Activated CD4-positive, alpha-beta T cell treated with anti-CD3 and anti-CD28 coated beads for 36 hours (primary cell): Measurements from ENCODE around the gene KDR. TPM values are rescaled to one million over a fixed set of nuclear protein-coding genes. Genes with fewer than 3 reads are reported as not detected.

Experiments used
- ATAC-seq: fragments of 200-7000 bp; cut with Tn5 transposase; one replicate; pipeline ENCODE4 v1.10.0; 2021; ENCODE audit warnings: mild to moderate bottlenecking, moderate library complexity
- CTCF ChIA-PET: fragments of 350-600 bp; sonication (Branson Sonifier 250); formaldehyde crosslinking; loops from one replicate; lab custom pipeline; 2021; ENCODE audit warnings: antibody characterized with exemption; lab: Charles Lee
- POLR2A ChIA-PET: fragments of 350-600 bp; sonication (Branson Sonifier 250); formaldehyde crosslinking; loops from one replicate; lab custom pipeline; 2021; ENCODE audit warnings: antibody characterized with exemption, inconsistent platforms; lab: Charles Lee
- DNase-seq: peaks from one replicate; pipeline ENCODE4 v3.0.0-alpha.2; 2020
- H3K27ac Mint-ChIP-seq: one replicate; pipeline ENCODE4 v1.8.0; 2021; ENCODE audit warnings: mixed read lengths
- H3K27me3 Mint-ChIP-seq: one replicate; pipeline ENCODE4 v1.8.0; 2021; ENCODE audit warnings: mixed read lengths
- H3K36me3 Mint-ChIP-seq: one replicate; pipeline ENCODE4 v1.8.0; 2021; ENCODE audit warnings: low read depth, mixed read lengths
- H3K4me1 Mint-ChIP-seq: one replicate; pipeline ENCODE4 v1.8.0; 2021; ENCODE audit warnings: mixed read lengths
- H3K4me3 Mint-ChIP-seq: one replicate; pipeline ENCODE4 v1.8.0; 2021; ENCODE audit warnings: mild to moderate bottlenecking, moderate library complexity, mixed read lengths
- H3K9me3 Mint-ChIP-seq: one replicate; pipeline ENCODE4 v1.8.0; 2021; ENCODE audit warnings: low read depth, mixed read lengths
- intact Hi-C, 2 experiments: fragments of 100-400 bp; cut with DNase I in 1 of 2; cut with micrococcal nuclease in 1 of 2; formaldehyde crosslinking; loops; one replicate each; pipeline versions ENCODE4 v1.14.2 to v1.15.1; 2022 to 2024; cut with DNase I, micrococcal nuclease
- total RNA-seq, 2 experiments: library from RNA; stranded (reverse); gene quantifications; one replicate each; pipeline ENCODE4 v1.2.3, GENCODE V29; 2021

Gene KDR
- not detected for total RNA-seq

GRCh38 chr4:55125087-55125721 is at the start of gene KDR:
Gene KDR, minus strand, starts transcription at chr4:55125595. Its CDS starts 302 bp downstream, at chr4:55125293.
- intact Hi-C loops: no loop called here
- POLR2A ChIA-PET: no interaction called here
- H3K9me3 Mint-ChIP-seq: no peaks in the 10 kb centered on the region
- CTCF ChIA-PET: no interaction called here
- ATAC-seq: no peak
- H3K27ac Mint-ChIP-seq: no peak within 1 kb of the TSS
- no peaks in the 10 kb centered on the region for H3K36me3 Mint-ChIP-seq
- peaks cover 5% of the 10 kb centered on the region for H3K4me1 Mint-ChIP-seq
- no peak for DNase-seq
- no peak within 1 kb of the TSS for H3K4me3 Mint-ChIP-seq
- H3K27me3 Mint-ChIP-seq: peaks cover 44% of the 10 kb centered on the region

- intact Hi-C loops: no loop called here
- Mint-ChIP-seq H3K27ac (no peak overlapping the region), H3K27me3 (peaks cover 15% of the 10 kb centered on the region), H3K36me3 (no peaks in the 10 kb centered on the region), H3K4me3 (no peak overlapping the region), H3K4me1 (no peaks in the 10 kb centered on the region), H3K9me3 (no peaks in the 10 kb centered on the region)
- POLR2A ChIA-PET: no interaction called here
- DNase-seq: no peak
- ATAC-seq: no peak
- CTCF ChIA-PET: no interaction called here
Measured at GRCh38 chr4:55173580-55173979, 48.2 kb upstream of the KDR start.

GRCh38 chr4:55172694-55173287 is 47.4 kb upstream of the KDR start:
- H3K4me1 Mint-ChIP-seq: no peaks in the 10 kb centered on the region

GRCh38 chr4:55170462-55170861 is 45.1 kb upstream of the KDR start:
- no peak for DNase-seq
- no peaks in the 10 kb centered on the region for H3K36me3 Mint-ChIP-seq
- H3K27me3 Mint-ChIP-seq: peaks cover 20% of the 10 kb centered on the region
- CTCF ChIA-PET: interaction anchor here (0.6 kb wide), 1 partner anchor 42 kb away, joined by 3 read pairs; no protein-coding TSS in a partner anchor
- H3K4me3 Mint-ChIP-seq: no peak overlapping the region
- H3K9me3 Mint-ChIP-seq: peaks cover 2% of the 10 kb centered on the region
- intact Hi-C loops: no loop called here
- POLR2A ChIA-PET: no interaction called here
- no peaks in the 10 kb centered on the region for H3K4me1 Mint-ChIP-seq
- H3K27ac Mint-ChIP-seq: no peak overlapping the region
- no peak for ATAC-seq

More at GRCh38 chr4:55172694-55173287, 47.4 kb upstream of the KDR start:
- Mint-ChIP-seq H3K27me3 (peaks cover 18% of the 10 kb centered on the region), H3K4me3 (no peak overlapping the region), H3K9me3 (no peaks in the 10 kb centered on the region), H3K36me3 (no peaks in the 10 kb centered on the region), H3K27ac (no peak overlapping the region)
- POLR2A ChIA-PET: no interaction called here
- ATAC-seq (no peak), DNase-seq (no peak)
- intact Hi-C loops: no loop called here
- CTCF ChIA-PET: no interaction called here

- intact Hi-C loops: no loop called here
- Mint-ChIP-seq H3K9me3 (peaks cover 2% of the 10 kb centered on the region), H3K36me3 (no peaks in the 10 kb centered on the region), H3K4me3 (no peak overlapping the region), H3K27ac (no peak overlapping the region), H3K27me3 (peaks cover 20% of the 10 kb centered on the region), H3K4me1 (no peaks in the 10 kb centered on the region)
- CTCF ChIA-PET: no interaction called here
- DNase-seq (no peak), ATAC-seq (no peak)
- POLR2A ChIA-PET: no interaction called here
Measured at GRCh38 chr4:55169352-55169961, 44.1 kb upstream of the KDR start.

- no peaks in the 10 kb centered on the region for H3K4me1 Mint-ChIP-seq
- H3K27ac Mint-ChIP-seq: no peak overlapping the region
- H3K27me3 Mint-ChIP-seq: peaks cover 21% of the 10 kb centered on the region
- intact Hi-C loops: no loop called here
- H3K36me3 Mint-ChIP-seq: no peaks in the 10 kb centered on the region
- DNase-seq: no peak
- ATAC-seq: no peak
- ChIA-PET POLR2A (no interaction called here), CTCF (no interaction called here)
- no peak overlapping the region for H3K4me3 Mint-ChIP-seq
- H3K9me3 Mint-ChIP-seq: peaks cover 2% of the 10 kb centered on the region
Measured at GRCh38 chr4:55162396-55162795, 37.0 kb upstream of the KDR start.

- ATAC-seq (no peak), DNase-seq (no peak)
- Mint-ChIP-seq H3K9me3 (peaks cover 2% of the 10 kb centered on the region), H3K36me3 (no peaks in the 10 kb centered on the region), H3K4me3 (no peak overlapping the region), H3K27me3 (peaks cover 20% of the 10 kb centered on the region), H3K27ac (no peak overlapping the region), H3K4me1 (no peaks in the 10 kb centered on the region)
- intact Hi-C loops: no loop called here
- POLR2A ChIA-PET: no interaction called here
- CTCF ChIA-PET: no interaction called here
Measured at GRCh38 chr4:55161739-55162138, 36.3 kb upstream of the KDR start.

- ATAC-seq: no peak
- no peak overlapping the region for H3K27ac Mint-ChIP-seq
- POLR2A ChIA-PET: no interaction called here
- no peaks in the 10 kb centered on the region for H3K36me3 Mint-ChIP-seq
- H3K4me1 Mint-ChIP-seq: no peaks in the 10 kb centered on the region
- no peak overlapping the region for H3K4me3 Mint-ChIP-seq
- H3K27me3 Mint-ChIP-seq: peaks cover 27% of the 10 kb centered on the region
- intact Hi-C loops: no loop called here
- CTCF ChIA-PET: no interaction called here
- H3K9me3 Mint-ChIP-seq: no peaks in the 10 kb centered on the region
- no peak for DNase-seq
Measured at GRCh38 chr4:55159851-55160250, 34.5 kb upstream of the KDR start.

- Mint-ChIP-seq H3K27ac (no peak overlapping the region), H3K36me3 (no peaks in the 10 kb centered on the region), H3K4me1 (no peaks in the 10 kb centered on the region), H3K9me3 (no peaks in the 10 kb centered on the region), H3K4me3 (no peak overlapping the region), H3K27me3 (peaks cover 32% of the 10 kb centered on the region)
- ChIA-PET POLR2A (no interaction called here), CTCF (interaction anchor here (0.6 kb wide), 1 partner anchor 12 kb away, joined by 3 read pairs; no protein-coding TSS in a partner anchor)
- no peak for ATAC-seq
- intact Hi-C loops: no loop called here
- DNase-seq: no peak
Measured at GRCh38 chr4:55158957-55159356, 33.6 kb upstream of the KDR start.

GRCh38 chr4:55157559-55158277 is 32.3 kb upstream of the KDR start:
- Mint-ChIP-seq H3K27me3 (peaks cover 37% of the 10 kb centered on the region), H3K27ac (no peak overlapping the region), H3K4me1 (no peaks in the 10 kb centered on the region), H3K36me3 (no peaks in the 10 kb centered on the region), H3K4me3 (no peak overlapping the region), H3K9me3 (no peaks in the 10 kb centered on the region)
- CTCF ChIA-PET: interaction anchor here (0.6 kb wide), 1 partner anchor 791 kb away, joined by 3 read pairs; the partner anchor contains the start of gene CEP135
- intact Hi-C loops: no loop called here
- ATAC-seq (no peak), DNase-seq (no peak)
- POLR2A ChIA-PET: no interaction called here

- intact Hi-C loops: no loop called here
Measured at GRCh38 chr4:55154933-55155332, 29.5 kb upstream of the KDR start.

More at GRCh38 chr4:55154933-55155332, 29.5 kb upstream of the KDR start:
- Mint-ChIP-seq H3K4me1 (no peaks in the 10 kb centered on the region), H3K27me3 (peaks cover 41% of the 10 kb centered on the region), H3K27ac (no peak overlapping the region), H3K36me3 (no peaks in the 10 kb centered on the region), H3K4me3 (no peak overlapping the region), H3K9me3 (no peaks in the 10 kb centered on the region)
- DNase-seq: no peak
- ATAC-seq: no peak
- ChIA-PET POLR2A (no interaction called here), CTCF (interaction anchor here (0.7 kb wide), 1 partner anchor 88 kb away, joined by 3 read pairs; no protein-coding TSS in a partner anchor)
